Chondrocyte (in vitro differentiated cells): ENCODE data around the gene FLNB. TPM values are rescaled to one million over a fixed set of nuclear protein-coding genes. Genes with fewer than 3 reads are reported as not detected.

Experiments used
- DNase-seq: peaks from one replicate; pipeline ENCODE4 v3.0.0; 2021; ENCODE audit warnings: mixed read lengths, low spot score
- H3K27ac Mint-ChIP-seq: one replicate; pipeline ENCODE4 v1.8.0; 2021; ENCODE audit warnings: mild to moderate bottlenecking, moderate library complexity, mixed read lengths; ENCODE audit not compliant: unreplicated experiment
- H3K27me3 Mint-ChIP-seq: 2 replicates; pipeline ENCODE4 v1.8.0; 2021; ENCODE audit warnings: low read depth, mixed read lengths
- H3K36me3 Mint-ChIP-seq: 2 replicates; pipeline ENCODE4 v1.8.0; 2021; ENCODE audit warnings: low read depth, mixed read lengths
- H3K4me1 Mint-ChIP-seq: 2 replicates; pipeline ENCODE4 v1.8.0; 2021; ENCODE audit warnings: low read depth, mild to moderate bottlenecking, mixed read lengths
- H3K4me3 Mint-ChIP-seq: one replicate; pipeline ENCODE4 v1.8.0; 2021; ENCODE audit warnings: mild to moderate bottlenecking, moderate library complexity, mixed read lengths; ENCODE audit not compliant: unreplicated experiment
- H3K9me3 Mint-ChIP-seq: 2 replicates; pipeline ENCODE4 v1.8.0; 2021; ENCODE audit warnings: low read depth, mixed read lengths
- total RNA-seq: library from RNA; stranded (reverse); gene quantifications from 3 replicates; pipeline ENCODE4 v1.2.1, GENCODE V29; 2021
- TF ChIP-seq, protein P1 (sequence below): fragments of 200-600 bp; sonication (generic); IDR thresholded peaks from 2 replicates; pipeline ENCODE4 v1.5.0; 2021; ENCODE audit warnings: antibody characterized with exemption, mild to moderate bottlenecking, moderate library complexity

Gene FLNB
- total RNA-seq, 1 donor from 2014 or later = 70.2 TPM

DNA sequence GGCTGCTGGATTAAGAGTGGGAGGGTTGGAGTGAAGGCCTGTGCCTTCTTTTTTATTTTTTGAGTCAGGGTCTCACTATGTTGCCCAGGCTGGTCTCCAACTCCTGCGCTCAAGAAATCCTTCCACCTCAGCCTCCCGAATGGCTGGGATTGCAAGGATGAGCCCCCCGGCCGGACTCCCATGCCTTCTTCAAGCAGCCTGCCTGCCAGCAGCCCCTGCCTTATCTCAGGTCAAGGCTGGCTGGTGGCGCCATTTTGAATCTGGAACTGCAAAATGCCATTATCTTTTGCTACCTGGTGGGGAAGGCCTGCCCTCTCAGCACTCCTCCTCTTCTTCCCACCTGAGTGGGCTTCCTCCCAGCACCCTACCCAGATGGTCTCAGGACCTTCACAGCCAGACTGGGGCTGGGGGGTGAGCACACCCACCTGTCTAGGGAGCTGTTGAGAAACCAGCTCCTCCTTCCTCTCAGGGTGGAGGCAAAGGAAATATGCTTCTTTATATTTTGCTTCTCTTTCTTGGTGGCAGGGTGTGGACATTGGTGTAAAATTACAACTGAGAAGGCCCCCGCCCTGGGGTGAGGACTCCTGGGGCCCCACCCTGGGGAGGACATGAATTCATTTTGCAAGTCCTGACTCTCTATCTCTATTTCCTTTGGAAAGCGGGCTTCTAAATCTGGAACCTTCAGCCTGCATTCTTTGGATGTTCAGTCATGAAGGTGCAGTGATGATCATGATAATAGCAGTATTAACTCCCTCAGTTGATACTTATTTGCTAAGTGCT, 7.7 kb upstream of the FLNB start:
- H3K4me1 Mint-ChIP-seq = peaks cover 26% of the 10 kb centered on the region
- H3K27ac Mint-ChIP-seq = peak overlapping the region; percentile 70
- H3K36me3 Mint-ChIP-seq = no peaks in the 10 kb centered on the region
- H3K4me3 Mint-ChIP-seq = no peak overlapping the region
- H3K9me3 Mint-ChIP-seq = no peaks in the 10 kb centered on the region
- TF ChIP-seq, protein P1, sequence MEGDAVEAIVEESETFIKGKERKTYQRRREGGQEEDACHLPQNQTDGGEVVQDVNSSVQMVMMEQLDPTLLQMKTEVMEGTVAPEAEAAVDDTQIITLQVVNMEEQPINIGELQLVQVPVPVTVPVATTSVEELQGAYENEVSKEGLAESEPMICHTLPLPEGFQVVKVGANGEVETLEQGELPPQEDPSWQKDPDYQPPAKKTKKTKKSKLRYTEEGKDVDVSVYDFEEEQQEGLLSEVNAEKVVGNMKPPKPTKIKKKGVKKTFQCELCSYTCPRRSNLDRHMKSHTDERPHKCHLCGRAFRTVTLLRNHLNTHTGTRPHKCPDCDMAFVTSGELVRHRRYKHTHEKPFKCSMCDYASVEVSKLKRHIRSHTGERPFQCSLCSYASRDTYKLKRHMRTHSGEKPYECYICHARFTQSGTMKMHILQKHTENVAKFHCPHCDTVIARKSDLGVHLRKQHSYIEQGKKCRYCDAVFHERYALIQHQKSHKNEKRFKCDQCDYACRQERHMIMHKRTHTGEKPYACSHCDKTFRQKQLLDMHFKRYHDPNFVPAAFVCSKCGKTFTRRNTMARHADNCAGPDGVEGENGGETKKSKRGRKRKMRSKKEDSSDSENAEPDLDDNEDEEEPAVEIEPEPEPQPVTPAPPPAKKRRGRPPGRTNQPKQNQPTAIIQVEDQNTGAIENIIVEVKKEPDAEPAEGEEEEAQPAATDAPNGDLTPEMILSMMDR = no peak
- no peaks in the 10 kb centered on the region for H3K27me3 Mint-ChIP-seq
- DNase-seq = no peak

DNA sequence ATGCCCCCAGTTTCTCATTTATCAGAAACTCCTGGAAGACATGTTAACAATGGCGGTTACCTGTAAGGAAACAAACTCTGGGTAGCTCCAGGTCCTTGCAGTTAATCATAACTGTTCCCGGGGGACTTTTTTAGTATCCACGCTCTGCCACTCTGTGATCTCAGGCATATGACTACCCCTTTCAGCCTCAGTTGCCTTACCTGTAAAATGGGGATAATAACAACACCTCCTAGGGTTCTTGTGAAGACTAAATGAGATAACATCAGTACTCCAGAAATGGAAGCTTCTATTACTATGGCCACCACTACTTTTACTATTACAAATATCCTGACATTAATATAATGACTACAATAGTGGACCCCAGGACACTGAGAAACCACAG, 7.1 kb upstream of the FLNB start:
- no peaks in the 10 kb centered on the region for H3K9me3 Mint-ChIP-seq

GRCh38 chr3:58001979-58002378, 6.2 kb upstream of the FLNB start:
- no peak overlapping the region for H3K4me3 Mint-ChIP-seq
- no peaks in the 10 kb centered on the region for H3K27me3 Mint-ChIP-seq
- no peaks in the 10 kb centered on the region for H3K36me3 Mint-ChIP-seq
- no peak for DNase-seq
- TF ChIP-seq, protein P1 = no peak
- H3K9me3 Mint-ChIP-seq = no peaks in the 10 kb centered on the region
- peaks cover 28% of the 10 kb centered on the region for H3K4me1 Mint-ChIP-seq
- no peak overlapping the region for H3K27ac Mint-ChIP-seq

More for the DNA sequence above, 7.1 kb upstream of the FLNB start:
- no peaks in the 10 kb centered on the region for H3K36me3 Mint-ChIP-seq
- H3K4me3 Mint-ChIP-seq = no peak overlapping the region
- DNase-seq = no peak
- TF ChIP-seq, protein P1 = no peak
- H3K27me3 Mint-ChIP-seq = no peaks in the 10 kb centered on the region
- H3K27ac Mint-ChIP-seq = no peak overlapping the region
- peaks cover 28% of the 10 kb centered on the region for H3K4me1 Mint-ChIP-seq

- H3K9me3 Mint-ChIP-seq = no peaks in the 10 kb centered on the region
- no peak overlapping the region for H3K4me3 Mint-ChIP-seq
- H3K27me3 Mint-ChIP-seq = no peaks in the 10 kb centered on the region
- peaks cover 31% of the 10 kb centered on the region for H3K4me1 Mint-ChIP-seq
- TF ChIP-seq, protein P1 = no peak
- H3K36me3 Mint-ChIP-seq = no peaks in the 10 kb centered on the region
- no peak overlapping the region for H3K27ac Mint-ChIP-seq
- DNase-seq = peak; percentile 30
Measured at GRCh38 chr3:58003093-58003492, 5.1 kb upstream of the FLNB start.

DNA sequence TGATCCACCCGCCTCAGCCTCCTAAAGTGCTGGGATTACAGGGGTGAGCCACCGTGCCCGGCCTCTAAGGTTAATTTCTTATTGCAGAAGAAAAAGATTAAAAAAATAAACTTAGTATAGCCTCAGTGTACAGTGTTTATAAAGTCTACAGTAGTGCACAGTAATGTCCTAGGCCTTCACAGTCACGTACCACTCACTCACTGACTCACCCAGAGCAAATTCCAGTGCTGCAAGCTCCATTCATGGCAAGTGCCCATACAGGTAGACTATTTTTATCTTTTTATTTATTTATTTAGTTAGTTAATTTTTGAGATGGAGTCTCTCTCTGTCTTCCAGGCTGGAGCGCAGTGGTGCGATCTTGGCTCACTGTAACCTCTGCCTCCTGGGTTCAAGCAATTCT, 3.2 kb upstream of the FLNB start:
- Mint-ChIP-seq H3K4me1 (peaks cover 27% of the 10 kb centered on the region), H3K36me3 (no peaks in the 10 kb centered on the region), H3K4me3 (no peak overlapping the region), H3K27me3 (no peaks in the 10 kb centered on the region), H3K9me3 (no peaks in the 10 kb centered on the region), H3K27ac (peak overlapping the region; percentile 75)
- DNase-seq = no peak
- TF ChIP-seq, protein P1 = no peak
